IPS DF 4.7 (cell line): Measurements from ENCODE around the gene BUB1B.

ENCODE experiments used
- DNase-seq: peaks from one replicate; pipeline ENCODE4 v3.0.0-alpha.2; 2013; ENCODE audit warnings: low spot score; ENCODE audit errors: extremely low read depth

BUB1B gene

DNA sequence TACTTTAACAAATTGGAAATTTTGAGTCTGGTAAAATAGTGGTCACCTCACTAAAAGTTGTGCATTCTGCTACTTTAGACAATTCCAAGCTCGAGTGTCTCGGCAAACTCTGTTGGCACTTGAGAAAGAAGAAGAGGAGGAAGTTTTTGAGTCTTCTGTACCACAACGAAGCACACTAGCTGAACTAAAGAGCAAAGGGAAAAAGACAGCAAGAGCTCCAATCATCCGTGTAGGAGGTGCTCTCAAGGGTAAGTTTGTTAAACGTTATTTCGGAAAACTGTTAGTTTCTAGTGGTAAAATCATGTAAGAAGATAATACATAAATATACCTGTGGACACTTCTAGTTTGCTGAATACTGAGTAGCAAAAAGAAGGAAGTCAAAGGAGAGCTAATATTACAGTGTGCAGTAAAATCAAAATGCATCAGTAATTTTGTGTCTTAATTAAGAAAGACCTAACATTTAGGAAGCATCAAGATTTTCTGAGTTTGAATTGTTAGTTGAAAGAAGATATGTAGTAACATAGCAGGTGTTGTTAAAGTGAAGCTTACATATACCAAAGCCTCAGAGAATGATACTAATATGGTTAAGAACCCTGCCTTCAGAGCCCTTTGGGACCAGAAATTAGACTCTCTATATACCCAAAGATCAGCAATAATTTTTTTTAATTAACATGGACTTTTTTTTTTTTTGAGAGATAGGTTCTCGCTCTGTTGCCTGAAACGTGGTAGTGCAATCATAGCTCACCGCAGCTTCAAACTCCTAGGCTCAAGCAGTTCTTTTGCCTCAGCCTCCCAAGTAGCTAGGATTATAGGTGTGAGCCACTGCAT, 23.0 kb downstream of the BUB1B start:
- DNase-seq, result no peak

DNA sequence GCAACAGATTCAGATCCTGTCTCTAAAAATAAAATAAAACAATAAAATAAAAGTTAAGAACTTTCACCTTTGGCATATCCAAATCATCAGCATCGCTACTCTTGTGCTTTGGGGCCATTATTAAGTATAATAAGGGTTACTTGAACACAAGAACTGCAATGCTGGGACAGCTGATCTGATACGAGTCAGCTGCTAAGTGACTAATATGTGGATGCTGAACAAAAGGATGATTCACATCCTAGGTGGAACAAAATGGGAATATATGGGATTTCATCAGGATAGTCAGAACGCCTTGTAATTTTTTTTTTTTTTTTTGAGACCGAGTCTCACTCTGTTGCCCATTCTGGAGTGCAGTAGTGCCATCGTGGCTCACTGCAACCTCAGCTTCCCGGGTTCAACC, 29.7 kb downstream of the BUB1B start:
- no peak for DNase-seq

- no peak for DNase-seq
Observed at GRCh38 chr15:40192942-40193341, 32.1 kb downstream of the BUB1B start.

DNA sequence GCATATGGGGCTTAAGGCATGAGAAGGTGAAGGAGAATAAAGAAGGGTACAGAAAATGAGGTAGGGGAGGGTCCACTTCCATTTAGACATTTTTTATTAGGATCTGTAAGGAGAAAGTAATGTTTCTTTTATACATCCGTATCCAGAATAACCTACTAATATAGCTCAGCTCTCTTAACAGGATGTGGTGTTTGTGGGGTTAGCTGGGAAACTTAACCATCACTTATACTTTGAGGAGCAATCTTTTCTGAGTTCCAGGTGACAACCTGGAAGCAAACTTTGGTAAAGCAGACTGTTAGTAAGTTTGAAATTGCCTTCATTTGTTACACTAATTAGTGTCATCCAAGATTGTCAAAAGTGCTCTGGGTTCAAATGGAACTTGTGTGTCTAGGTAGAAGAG, 36.6 kb downstream of the BUB1B start:
- no peak for DNase-seq

DNA sequence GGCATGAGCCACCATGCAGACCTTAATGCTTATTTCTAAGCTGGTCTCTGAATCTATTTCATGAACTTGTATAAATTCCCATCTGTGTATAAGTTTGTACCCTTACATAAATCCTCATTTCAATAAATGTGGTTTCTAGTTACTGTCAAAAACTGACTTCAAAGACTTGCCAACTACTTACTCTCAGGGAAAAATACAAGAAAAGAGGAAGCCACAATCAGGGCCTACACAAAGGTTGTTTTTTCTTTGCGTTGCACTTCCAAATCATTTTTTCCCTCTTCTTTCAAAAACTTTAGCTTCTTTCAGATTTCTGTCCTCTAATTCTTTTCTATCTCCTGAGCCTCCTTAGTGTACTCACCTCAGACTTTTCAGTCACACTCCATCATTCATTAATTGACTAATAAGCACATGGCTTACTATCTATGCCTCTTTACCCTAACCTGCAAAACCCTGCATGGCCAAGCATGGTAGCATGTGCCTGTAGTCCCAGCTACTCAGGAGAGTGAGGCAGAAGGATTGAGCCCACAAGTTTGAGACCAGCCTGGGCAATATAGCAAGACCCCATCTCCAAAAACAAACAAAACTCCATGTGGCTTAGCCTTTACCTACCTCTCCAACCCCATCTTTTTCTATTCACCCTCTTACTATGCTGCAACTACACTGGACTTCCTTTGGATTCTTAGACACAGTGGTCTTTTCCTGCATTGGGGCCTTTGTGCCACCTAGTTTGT, 37.7 kb downstream of the BUB1B start:
- DNase-seq, result no peak

GRCh38 chr15:40204100-40204499, 43.2 kb downstream of the BUB1B start:
- DNase-seq, result no peak

DNA sequence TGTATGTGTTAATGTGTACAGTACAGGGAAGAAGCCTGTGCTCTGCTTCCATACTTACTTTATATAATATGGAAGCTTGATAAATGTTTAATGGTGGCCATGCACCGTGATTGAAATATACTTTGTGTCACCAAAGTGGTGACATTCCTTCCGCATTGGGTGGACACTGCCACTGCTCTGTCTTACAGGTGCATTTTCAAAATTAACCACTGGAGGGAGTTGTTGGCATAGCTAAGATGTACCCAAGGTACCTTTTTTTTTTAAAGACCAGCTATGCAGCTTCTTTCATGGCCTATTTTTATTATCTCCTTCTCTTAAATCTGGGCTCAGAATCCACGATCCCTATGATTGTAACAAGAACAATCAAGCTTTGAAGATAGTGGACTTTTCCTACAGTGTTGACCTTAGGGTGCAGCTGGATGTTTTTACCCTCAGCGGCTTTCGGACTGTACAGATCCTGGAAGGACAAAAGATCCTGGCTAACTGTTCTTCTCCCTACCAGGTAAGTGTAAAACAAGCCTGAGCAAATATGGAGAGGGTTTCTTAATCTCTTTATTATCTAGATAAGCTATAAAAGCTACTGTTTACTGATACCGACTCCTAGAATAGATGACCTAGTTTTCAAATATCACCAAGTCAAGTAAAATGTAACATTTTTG, 56.4 kb downstream of the BUB1B start:
- peak; percentile 51 for DNase-seq

GRCh38 chr15:40219801-40220200, 58.9 kb downstream of the BUB1B start:
- DNase-seq, result no peak

GRCh38 chr15:40222131-40222530, 61.3 kb downstream of the BUB1B start:
- DNase-seq, result no peak

- no peak for DNase-seq
Observed at GRCh38 chr15:40226736-40227135, 65.9 kb downstream of the BUB1B start.

- DNase-seq, result no peak
Observed at GRCh38 chr15:40229316-40229715, 68.4 kb downstream of the BUB1B start.

GRCh38 chr15:40229956-40230355, 69.1 kb downstream of the BUB1B start:
- no peak for DNase-seq

GRCh38 chr15:40232625-40233070, 71.8 kb downstream of the BUB1B start:
- no peak for DNase-seq

GRCh38 chr15:40233727-40234577, 73.1 kb downstream of the BUB1B start:
- no peak for DNase-seq

GRCh38 chr15:40234783-40235182, 73.9 kb downstream of the BUB1B start:
- no peak for DNase-seq

DNA sequence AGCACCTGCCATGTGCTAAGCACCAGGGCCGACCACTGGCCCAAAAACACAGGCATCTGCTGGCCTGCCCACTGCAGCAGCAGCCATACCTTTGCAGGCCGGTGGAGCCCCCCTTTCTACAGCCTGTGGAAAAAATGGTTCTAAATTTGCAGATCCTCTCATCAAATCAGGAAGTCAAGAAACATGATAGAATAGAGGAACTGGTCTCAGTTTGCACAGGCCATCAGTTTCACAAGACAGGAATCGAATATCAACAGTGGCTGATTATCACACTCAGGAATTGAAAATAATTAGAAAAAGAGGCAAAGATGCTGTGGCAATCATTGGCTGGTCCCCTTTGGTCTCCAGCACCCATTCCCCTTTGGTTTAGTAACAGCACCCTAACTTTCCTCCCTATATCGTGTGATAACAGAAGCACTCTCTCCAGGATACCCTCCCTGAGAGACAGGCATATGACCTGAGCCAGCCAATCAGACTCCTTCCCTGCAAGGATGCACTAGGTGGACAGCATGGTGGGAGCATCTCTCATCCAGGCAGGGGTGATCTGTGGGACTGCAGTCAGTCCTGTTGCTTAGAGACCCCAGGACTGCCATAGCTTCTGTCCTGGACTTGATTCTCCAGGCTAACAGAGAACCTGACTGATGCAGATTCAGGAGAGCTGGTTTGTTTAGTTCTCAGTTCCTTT, 74.5 kb downstream of the BUB1B start:
- DNase-seq, result no peak

- DNase-seq, result no peak
Observed at GRCh38 chr15:40238532-40239403, 77.9 kb downstream of the BUB1B start, which contains the start of gene PAK6. Gene PAK6 (plus strand): TSS chr15:40239063. CDS start chr15:40264786, 25,723 bp downstream.

DNA sequence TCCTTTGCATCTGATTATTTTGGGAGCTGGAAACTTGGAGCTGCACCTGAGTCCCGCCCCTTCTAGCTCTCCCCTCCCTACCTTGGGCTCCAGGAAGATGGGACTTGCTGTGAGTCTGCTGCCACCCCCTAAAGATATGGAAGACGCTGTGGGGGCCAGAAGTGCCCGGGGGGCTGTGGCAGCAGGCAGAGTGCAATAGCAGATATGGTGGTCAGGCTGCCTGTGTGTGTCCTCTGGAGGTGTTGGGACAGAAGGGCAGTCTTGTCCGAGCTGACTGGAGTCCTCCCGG, 78.5 kb downstream of the BUB1B start:
- DNase-seq, result no peak

- DNase-seq, result no peak
Observed at GRCh38 chr15:40239693-40240618, 79.1 kb downstream of the BUB1B start.
